ENCODE data around the gene RACGAP1.

- TF ChIP-seq ARNTL (CRISPR knock-in tag; IDR thresholded peaks at IDR 0.05; ENCODE audit: borderline replicate concordance, low read depth) (no peak), CREB5 (CRISPR knock-in tag; IDR thresholded peaks at IDR 0.05; ENCODE audit: low read depth) (no peak), ZFP30 (CRISPR knock-in tag; IDR thresholded peaks at IDR 0.05) (no peak), ZFP3 (CRISPR knock-in tag; IDR thresholded peaks at IDR 0.05) (no peak), CSRNP3 (CRISPR knock-in tag; IDR thresholded peaks at IDR 0.05) (no peak)
Measured at GRCh38 chr12:50053583-50053982, 28.3 kb upstream of the RACGAP1 start.
